Progenitor cell of endocrine pancreas (in vitro differentiated cells): ENCODE results near the gene TMCC2. TPM values are rescaled to one million over a fixed set of nuclear protein-coding genes. Genes with fewer than 3 reads are reported as not detected.
"Not testable (repeated sequence)": the region's sequence is repeated elsewhere in the genome, so short reads cannot be mapped to it uniquely, and the experiment has no call there.

Experiments
- DNase-seq: peaks from one replicate; pipeline ENCODE4 v3.0.0; 2021; ENCODE audit warnings: low spot score; ENCODE audit not compliant: unreplicated experiment
- H3K27ac Mint-ChIP-seq: 2 replicates; pipeline ENCODE4 v1.8.0; 2021; ENCODE audit warnings: mild to moderate bottlenecking, moderate library complexity, mixed read lengths
- H3K27me3 Mint-ChIP-seq: 2 replicates; pipeline ENCODE4 v1.8.0; 2021; ENCODE audit warnings: mixed read lengths
- H3K36me3 Mint-ChIP-seq: 2 replicates; pipeline ENCODE4 v1.8.0; 2022; ENCODE audit warnings: mixed read lengths; ENCODE audit not compliant: insufficient read depth
- H3K4me1 Mint-ChIP-seq: 2 replicates; pipeline ENCODE4 v1.8.0; 2021; ENCODE audit warnings: low read depth, mixed read lengths
- H3K4me3 Mint-ChIP-seq: 2 replicates; pipeline ENCODE4 v1.8.0; 2021; ENCODE audit warnings: low read depth, mild to moderate bottlenecking, moderate library complexity, mixed read lengths
- H3K9me3 Mint-ChIP-seq: 2 replicates; pipeline ENCODE4 v1.8.0; 2021; ENCODE audit warnings: low read depth, mixed read lengths
- long read RNA-seq: library from polyadenylated mRNA; unstranded; transcript quantifications from one replicate; pipeline ENCODE4 v2.0.0, GENCODE V29; 2020
- total RNA-seq: library from RNA; stranded (reverse); gene quantifications from 2 replicates; pipeline ENCODE4 v1.2.1, GENCODE V29; 2021
- TF ChIP-seq, protein P1 (sequence below): fragments of 200-600 bp; sonication (generic); IDR thresholded peaks from one replicate; pipeline ENCODE4 v1.5.0; 2021; ENCODE audit warnings: antibody characterized with exemption, mild to moderate bottlenecking; ENCODE audit not compliant: unreplicated experiment

TMCC2 gene, protein sequence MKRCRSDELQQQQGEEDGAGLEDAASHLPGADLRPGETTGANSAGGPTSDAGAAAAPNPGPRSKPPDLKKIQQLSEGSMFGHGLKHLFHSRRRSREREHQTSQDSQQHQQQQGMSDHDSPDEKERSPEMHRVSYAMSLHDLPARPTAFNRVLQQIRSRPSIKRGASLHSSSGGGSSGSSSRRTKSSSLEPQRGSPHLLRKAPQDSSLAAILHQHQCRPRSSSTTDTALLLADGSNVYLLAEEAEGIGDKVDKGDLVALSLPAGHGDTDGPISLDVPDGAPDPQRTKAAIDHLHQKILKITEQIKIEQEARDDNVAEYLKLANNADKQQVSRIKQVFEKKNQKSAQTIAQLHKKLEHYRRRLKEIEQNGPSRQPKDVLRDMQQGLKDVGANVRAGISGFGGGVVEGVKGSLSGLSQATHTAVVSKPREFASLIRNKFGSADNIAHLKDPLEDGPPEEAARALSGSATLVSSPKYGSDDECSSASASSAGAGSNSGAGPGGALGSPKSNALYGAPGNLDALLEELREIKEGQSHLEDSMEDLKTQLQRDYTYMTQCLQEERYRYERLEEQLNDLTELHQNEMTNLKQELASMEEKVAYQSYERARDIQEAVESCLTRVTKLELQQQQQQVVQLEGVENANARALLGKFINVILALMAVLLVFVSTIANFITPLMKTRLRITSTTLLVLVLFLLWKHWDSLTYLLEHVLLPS
- 4.6 and 5.0 TPM in 2 replicates for total RNA-seq
- long read RNA-seq, result 0 reads

DNA sequence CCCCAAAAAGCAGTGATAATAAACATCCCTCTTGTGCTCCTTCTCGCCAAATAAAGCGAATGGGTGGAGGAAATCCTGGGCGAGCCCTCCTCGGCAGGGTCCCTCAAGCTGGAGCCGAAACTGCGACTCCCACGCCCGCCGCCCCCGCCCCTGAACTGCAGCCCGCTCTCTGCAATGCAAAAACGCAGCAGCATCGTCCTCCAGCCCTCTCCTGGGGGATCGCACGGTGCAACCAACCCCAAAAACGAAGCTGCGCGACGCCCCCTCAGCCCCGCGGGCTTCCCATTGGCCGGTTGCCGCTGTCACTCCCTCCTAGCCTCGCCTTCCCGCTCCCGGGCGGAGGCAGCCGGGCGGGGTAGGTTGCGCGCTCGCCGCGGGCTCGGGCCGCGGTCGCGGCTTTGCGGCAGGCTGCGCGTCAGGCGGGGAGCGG, at the start of gene TMCC2:
TSS of gene TMCC2 (plus strand) at position 363 of the 430 bp plus-strand sequence. CDS start 619 bp downstream, outside the sequence.
- DNase-seq, result peak; percentile 83
- TF ChIP-seq, protein P1, sequence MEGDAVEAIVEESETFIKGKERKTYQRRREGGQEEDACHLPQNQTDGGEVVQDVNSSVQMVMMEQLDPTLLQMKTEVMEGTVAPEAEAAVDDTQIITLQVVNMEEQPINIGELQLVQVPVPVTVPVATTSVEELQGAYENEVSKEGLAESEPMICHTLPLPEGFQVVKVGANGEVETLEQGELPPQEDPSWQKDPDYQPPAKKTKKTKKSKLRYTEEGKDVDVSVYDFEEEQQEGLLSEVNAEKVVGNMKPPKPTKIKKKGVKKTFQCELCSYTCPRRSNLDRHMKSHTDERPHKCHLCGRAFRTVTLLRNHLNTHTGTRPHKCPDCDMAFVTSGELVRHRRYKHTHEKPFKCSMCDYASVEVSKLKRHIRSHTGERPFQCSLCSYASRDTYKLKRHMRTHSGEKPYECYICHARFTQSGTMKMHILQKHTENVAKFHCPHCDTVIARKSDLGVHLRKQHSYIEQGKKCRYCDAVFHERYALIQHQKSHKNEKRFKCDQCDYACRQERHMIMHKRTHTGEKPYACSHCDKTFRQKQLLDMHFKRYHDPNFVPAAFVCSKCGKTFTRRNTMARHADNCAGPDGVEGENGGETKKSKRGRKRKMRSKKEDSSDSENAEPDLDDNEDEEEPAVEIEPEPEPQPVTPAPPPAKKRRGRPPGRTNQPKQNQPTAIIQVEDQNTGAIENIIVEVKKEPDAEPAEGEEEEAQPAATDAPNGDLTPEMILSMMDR, result no peak
- Mint-ChIP-seq H3K4me1 (peaks cover 13% of the 10 kb centered on the region), H3K36me3 (no peaks in the 10 kb centered on the region), H3K9me3 (no peaks in the 10 kb centered on the region), H3K27me3 (peaks cover 47% of the 10 kb centered on the region), H3K27ac (peak within 1 kb of the TSS; percentile 41), H3K4me3 (peak within 1 kb of the TSS; percentile 81)

DNA sequence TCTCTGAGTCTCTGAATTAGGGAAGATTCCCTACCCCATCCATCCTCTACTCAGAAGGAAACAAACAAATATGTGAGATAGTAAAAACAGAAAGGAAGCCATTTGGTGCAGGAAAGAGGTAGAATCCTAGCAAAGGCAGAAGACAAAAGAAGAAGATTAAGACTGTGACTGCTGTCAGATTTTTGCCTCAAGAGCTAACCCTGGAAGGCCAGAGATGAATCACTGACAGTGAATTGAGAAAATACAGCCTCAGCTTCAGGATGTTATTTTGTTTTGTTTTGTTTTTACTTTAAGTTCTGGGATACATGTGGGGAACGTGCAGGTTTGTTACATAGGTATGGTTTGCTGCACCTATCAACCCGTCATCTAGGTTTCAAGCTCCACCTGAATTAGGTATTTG, 47.9 kb upstream of the TMCC2 start:
- TF ChIP-seq, protein P1, result no peak
- no peak for DNase-seq
- Mint-ChIP-seq H3K27ac (no peak overlapping the region), H3K4me3 (no peak overlapping the region), H3K9me3 (no peaks in the 10 kb centered on the region), H3K4me1 (no peaks in the 10 kb centered on the region), H3K27me3 (no peaks in the 10 kb centered on the region), H3K36me3 (peaks cover 7% of the 10 kb centered on the region)

DNA sequence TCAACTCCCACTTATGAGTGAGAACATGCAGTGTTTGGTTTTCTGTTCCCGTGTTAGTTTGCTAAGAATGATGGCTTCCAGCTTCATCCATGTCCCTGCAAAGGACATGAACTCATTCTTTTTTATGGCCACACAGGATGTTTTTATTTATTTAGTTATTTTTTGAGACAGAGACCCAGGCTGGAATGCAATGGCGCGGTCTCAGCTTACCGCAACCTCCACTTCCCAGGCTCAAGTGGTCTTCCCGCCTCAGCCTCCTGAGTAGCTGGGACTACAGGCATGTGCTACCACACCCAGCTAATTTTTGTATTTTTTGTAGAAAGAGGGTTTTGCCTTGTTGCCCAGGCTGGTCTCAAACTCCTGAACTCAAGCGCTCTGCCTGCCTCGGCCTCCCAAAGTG, 47.4 kb upstream of the TMCC2 start:
- not testable (repeated sequence) for H3K9me3 Mint-ChIP-seq, H3K4me3 Mint-ChIP-seq, H3K36me3 Mint-ChIP-seq, H3K4me1 Mint-ChIP-seq, H3K27me3 Mint-ChIP-seq, DNase-seq
- H3K27ac Mint-ChIP-seq, result peak overlapping the region; percentile 63

DNA sequence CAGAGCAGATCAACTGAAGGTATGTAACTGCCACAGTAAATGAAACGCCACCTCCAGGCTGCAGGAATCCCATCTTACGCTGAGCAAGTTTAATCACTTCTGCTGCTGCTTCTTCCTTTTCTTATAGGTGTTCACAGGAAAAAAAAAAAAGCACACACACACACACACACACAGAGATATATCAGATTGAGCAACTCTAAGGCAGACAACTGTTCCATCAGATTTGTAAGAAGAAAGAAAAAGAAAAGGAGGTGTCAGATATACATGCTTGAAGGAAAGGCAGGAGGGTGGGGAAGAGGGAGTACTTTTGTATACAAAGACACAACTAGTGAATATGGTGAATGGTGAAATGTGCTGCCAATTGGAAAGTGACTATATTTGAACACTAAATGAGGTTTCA, 44.8 kb upstream of the TMCC2 start:
- Mint-ChIP-seq H3K27ac (peak overlapping the region; percentile 3), H3K4me1 (no peaks in the 10 kb centered on the region), H3K4me3 (no peak overlapping the region), H3K9me3 (no peaks in the 10 kb centered on the region), H3K27me3 (no peaks in the 10 kb centered on the region), H3K36me3 (peaks cover 8% of the 10 kb centered on the region)
- TF ChIP-seq, protein P1, result no peak
- no peak for DNase-seq

DNA sequence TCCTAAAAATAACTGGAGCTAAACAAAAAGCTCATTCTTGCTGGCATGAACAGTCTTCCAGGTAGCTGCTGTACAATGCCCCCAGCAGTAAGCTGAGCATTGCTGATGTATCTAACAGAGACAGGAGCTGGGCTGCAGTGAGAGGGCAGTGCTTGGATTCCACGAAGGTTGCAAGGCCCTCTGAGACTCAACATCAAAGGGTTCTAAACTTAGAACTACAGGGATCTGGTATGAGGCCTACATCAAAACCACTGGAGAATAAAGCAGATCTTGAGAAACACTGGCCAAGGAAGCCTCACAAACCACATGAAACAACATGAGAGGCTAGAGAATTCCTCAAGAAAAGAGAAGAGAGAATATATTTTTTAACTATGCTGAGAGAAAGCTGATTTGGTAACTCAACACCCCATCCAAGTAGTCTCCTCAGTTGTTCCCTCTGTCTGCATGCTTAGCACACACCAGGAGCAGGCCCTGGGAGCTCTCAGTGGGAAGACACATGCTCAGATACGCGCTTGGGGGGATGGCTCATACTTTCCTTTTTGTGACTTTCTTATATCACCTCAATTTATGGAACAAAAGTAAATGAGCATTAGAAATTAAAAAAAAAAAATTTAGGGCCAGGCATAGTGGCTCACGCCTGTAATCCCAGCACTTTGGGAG, 43.9 kb upstream of the TMCC2 start:
- no peaks in the 10 kb centered on the region for H3K27me3 Mint-ChIP-seq
- no peak overlapping the region for H3K27ac Mint-ChIP-seq
- no peak for DNase-seq
- no peaks in the 10 kb centered on the region for H3K4me1 Mint-ChIP-seq
- peaks cover 8% of the 10 kb centered on the region for H3K36me3 Mint-ChIP-seq
- H3K9me3 Mint-ChIP-seq, result no peaks in the 10 kb centered on the region
- no peak overlapping the region for H3K4me3 Mint-ChIP-seq
- TF ChIP-seq, protein P1, result no peak
